ENCODE data around the gene IFNAR1. TPM values are rescaled to one million over a fixed set of nuclear protein-coding genes. Genes with fewer than 3 reads are reported as not detected.
A peak's percentile ranks its signal among the peaks of the same experiment; 100 is the strongest.

IFNAR1 gene
- total RNA-seq, 2 donors from 2014 or later, result 11.7 to 16.9 TPM

- Mint-ChIP-seq H3K27ac (no peak overlapping the region), H3K27me3 (ENCODE audit: insufficient read depth) (no peaks in the 10 kb centered on the region), H3K36me3 (ENCODE audit: low read depth) (no peaks in the 10 kb centered on the region), H3K9me3 (peaks cover 2% of the 10 kb centered on the region), H3K4me3 (no peak overlapping the region), H3K4me1 (no peaks in the 10 kb centered on the region)
- no peak overlapping the region for H3K27ac ChIP-seq (ENCODE audit: low read depth, low read length)
- WGBS, 2 experiments (ENCODE audit: insufficient coverage in 1 of 2, insufficient read length in 1 of 2), result 49 to 66% methylated on average over 2 to 4 of the region's 4 CpGs
- no peak overlapping the region for H3K9ac ChIP-seq (ENCODE audit: extremely low read depth, low read length, poor library complexity, severe bottlenecking)
- H3K4me1 ChIP-seq (ENCODE audit: control insufficient read depth, insufficient read depth, low read length), result no peaks in the 10 kb centered on the region
- peak; percentile 83 for TF ChIP-seq CTCF (conservative IDR thresholded peaks at IDR 0.05)
- no peaks in the 10 kb centered on the region for H3K36me3 ChIP-seq (ENCODE audit: control insufficient read depth, insufficient read depth, low read length)
- no peak overlapping the region for H3K4me3 ChIP-seq (ENCODE audit: low read length)
- H3K9me3 ChIP-seq (ENCODE audit: control insufficient read depth, low read length), result no peaks in the 10 kb centered on the region
- no peaks in the 10 kb centered on the region for H3K27me3 ChIP-seq (ENCODE audit: control insufficient read depth, insufficient read depth, low read length, poor library complexity, severe bottlenecking)
- DNase-seq, result peak; percentile 75
Observed at GRCh38 chr21:33374450-33375096, 49.8 kb downstream of the IFNAR1 start.

GRCh38 chr21:33375101-33375644, 50.4 kb downstream of the IFNAR1 start:
- H3K27ac Mint-ChIP-seq, result no peak overlapping the region
- no peaks in the 10 kb centered on the region for H3K4me1 Mint-ChIP-seq
- DNase-seq, result no peak
- no peak overlapping the region for H3K4me3 Mint-ChIP-seq
- no peaks in the 10 kb centered on the region for H3K27me3 ChIP-seq (ENCODE audit: control insufficient read depth, insufficient read depth, low read length, poor library complexity, severe bottlenecking)
- no peaks in the 10 kb centered on the region for H3K9me3 Mint-ChIP-seq
- no peak for TF ChIP-seq CTCF (conservative IDR thresholded peaks at IDR 0.05)
- no peaks in the 10 kb centered on the region for H3K4me1 ChIP-seq (ENCODE audit: control insufficient read depth, insufficient read depth, low read length)
- H3K36me3 ChIP-seq (ENCODE audit: control insufficient read depth, insufficient read depth, low read length), result no peaks in the 10 kb centered on the region
- H3K27me3 Mint-ChIP-seq (ENCODE audit: insufficient read depth), result no peaks in the 10 kb centered on the region
- WGBS, 2 experiments (ENCODE audit: insufficient coverage in 1 of 2, insufficient read length in 1 of 2), result 82 to 85% methylated on average over 4 to 5 of the region's 5 CpGs
- H3K27ac ChIP-seq (ENCODE audit: low read depth, low read length), result no peak overlapping the region
- H3K9ac ChIP-seq (ENCODE audit: extremely low read depth, low read length, poor library complexity, severe bottlenecking), result peak overlapping the region; percentile 1
- H3K9me3 ChIP-seq (ENCODE audit: control insufficient read depth, low read length), result no peaks in the 10 kb centered on the region
- no peaks in the 10 kb centered on the region for H3K36me3 Mint-ChIP-seq (ENCODE audit: low read depth)
- no peak overlapping the region for H3K4me3 ChIP-seq (ENCODE audit: low read length)

GRCh38 chr21:33377221-33377920, 52.6 kb downstream of the IFNAR1 start:
- Histone ChIP-seq H3K36me3 (ENCODE audit: control insufficient read depth, insufficient read depth, low read length) (no peaks in the 10 kb centered on the region), H3K9ac (ENCODE audit: extremely low read depth, low read length, poor library complexity, severe bottlenecking) (no peak overlapping the region), H3K4me1 (ENCODE audit: control insufficient read depth, insufficient read depth, low read length) (no peaks in the 10 kb centered on the region), H3K27me3 (ENCODE audit: control insufficient read depth, insufficient read depth, low read length, poor library complexity, severe bottlenecking) (no peaks in the 10 kb centered on the region), H3K4me3 (ENCODE audit: low read length) (no peak overlapping the region), H3K9me3 (ENCODE audit: control insufficient read depth, low read length) (no peaks in the 10 kb centered on the region), H3K27ac (ENCODE audit: low read depth, low read length) (no peak overlapping the region)
- Mint-ChIP-seq H3K4me3 (no peak overlapping the region), H3K36me3 (ENCODE audit: low read depth) (no peaks in the 10 kb centered on the region), H3K27me3 (ENCODE audit: insufficient read depth) (no peaks in the 10 kb centered on the region), H3K27ac (no peak overlapping the region), H3K9me3 (no peaks in the 10 kb centered on the region), H3K4me1 (no peaks in the 10 kb centered on the region)
- no peak for TF ChIP-seq CTCF (conservative IDR thresholded peaks at IDR 0.05)
- WGBS, 2 experiments (ENCODE audit: insufficient coverage in 1 of 2, insufficient read length in 1 of 2), result 90 to 100% methylated on average over 2 to 6 of the region's 6 CpGs
- no peak for DNase-seq
